ENCODE data around the gene SPRR4.

The SPRR4 gene

DNA sequence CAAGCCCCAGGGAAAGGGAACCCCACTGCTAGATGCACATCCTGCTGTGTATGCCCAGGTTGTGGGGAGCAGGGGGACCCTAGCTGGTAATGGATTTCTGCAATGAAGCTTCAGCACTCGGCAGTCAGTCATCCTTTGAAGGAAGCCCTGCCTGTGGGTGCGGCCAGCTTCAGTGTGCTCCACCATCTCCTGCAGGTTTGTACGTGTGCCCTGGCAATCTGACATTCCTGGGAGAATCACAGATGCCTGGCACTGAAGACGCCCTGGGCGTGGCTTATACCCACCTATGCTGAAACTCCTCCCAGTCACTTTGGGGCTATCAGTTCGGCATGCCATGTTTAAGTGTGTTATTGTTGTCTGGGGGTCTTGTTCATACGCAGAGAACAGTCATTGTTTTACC lies 16.7 kb upstream of the SPRR4 start:
- no peak for DNase-seq (ENCODE audit: low spot score)
- in situ Hi-C loops (cut with MboI; ENCODE audit: low sequenced_read_pairs, unreplicated experiment), result loop anchor here (25.0 kb wide), 1 partner anchor 234 kb away; no protein-coding TSS in a partner anchor
- TF ChIP-seq, protein P1, sequence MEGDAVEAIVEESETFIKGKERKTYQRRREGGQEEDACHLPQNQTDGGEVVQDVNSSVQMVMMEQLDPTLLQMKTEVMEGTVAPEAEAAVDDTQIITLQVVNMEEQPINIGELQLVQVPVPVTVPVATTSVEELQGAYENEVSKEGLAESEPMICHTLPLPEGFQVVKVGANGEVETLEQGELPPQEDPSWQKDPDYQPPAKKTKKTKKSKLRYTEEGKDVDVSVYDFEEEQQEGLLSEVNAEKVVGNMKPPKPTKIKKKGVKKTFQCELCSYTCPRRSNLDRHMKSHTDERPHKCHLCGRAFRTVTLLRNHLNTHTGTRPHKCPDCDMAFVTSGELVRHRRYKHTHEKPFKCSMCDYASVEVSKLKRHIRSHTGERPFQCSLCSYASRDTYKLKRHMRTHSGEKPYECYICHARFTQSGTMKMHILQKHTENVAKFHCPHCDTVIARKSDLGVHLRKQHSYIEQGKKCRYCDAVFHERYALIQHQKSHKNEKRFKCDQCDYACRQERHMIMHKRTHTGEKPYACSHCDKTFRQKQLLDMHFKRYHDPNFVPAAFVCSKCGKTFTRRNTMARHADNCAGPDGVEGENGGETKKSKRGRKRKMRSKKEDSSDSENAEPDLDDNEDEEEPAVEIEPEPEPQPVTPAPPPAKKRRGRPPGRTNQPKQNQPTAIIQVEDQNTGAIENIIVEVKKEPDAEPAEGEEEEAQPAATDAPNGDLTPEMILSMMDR (IDR thresholded peaks at IDR 0.05; ENCODE audit: borderline replicate concordance, control extremely low read depth, extremely low read depth, insufficient read depth, missing control alignments), result no peak

- no peak for DNase-seq (ENCODE audit: low spot score)
- in situ Hi-C loops (cut with MboI; ENCODE audit: low sequenced_read_pairs, unreplicated experiment), result loop anchor here (25.0 kb wide), 1 partner anchor 233 kb away; no protein-coding TSS in a partner anchor
- TF ChIP-seq, protein P1 (IDR thresholded peaks at IDR 0.05; ENCODE audit: borderline replicate concordance, control extremely low read depth, extremely low read depth, insufficient read depth, missing control alignments), result no peak
These were observed 16.0 kb upstream of the SPRR4 start for GRCh38 chr1:152954436-152954835.

- no peak for DNase-seq (ENCODE audit: low spot score)
- in situ Hi-C loops (cut with MboI; ENCODE audit: low sequenced_read_pairs, unreplicated experiment), result loop anchor here (25.0 kb wide), 1 partner anchor 230 kb away; no protein-coding TSS in a partner anchor
- TF ChIP-seq, protein P1 (IDR thresholded peaks at IDR 0.05; ENCODE audit: borderline replicate concordance, control extremely low read depth, extremely low read depth, insufficient read depth, missing control alignments), result no peak
These were observed 12.9 kb upstream of the SPRR4 start for GRCh38 chr1:152957561-152957960.

DNA sequence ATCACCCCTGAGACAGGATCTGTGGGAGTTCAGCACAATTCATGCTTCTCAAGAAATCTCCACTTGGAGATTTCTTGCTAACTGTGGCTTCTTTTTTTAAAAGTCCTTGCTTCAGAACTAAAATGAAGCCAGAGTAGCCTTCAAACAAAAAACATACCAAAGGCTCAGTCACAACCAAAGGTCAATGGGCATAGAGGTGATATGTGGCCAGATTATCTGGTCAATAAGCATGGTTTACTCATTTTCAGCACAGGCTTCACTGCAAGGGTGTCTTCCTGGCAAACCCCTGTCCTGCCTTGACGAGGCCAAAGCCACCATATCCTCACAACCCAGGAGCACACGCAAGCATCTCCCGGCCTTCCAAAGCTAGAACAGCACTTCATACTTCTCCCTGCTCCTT lies 11.2 kb upstream of the SPRR4 start:
- TF ChIP-seq, protein P1 (IDR thresholded peaks at IDR 0.05; ENCODE audit: borderline replicate concordance, control extremely low read depth, extremely low read depth, insufficient read depth, missing control alignments), result no peak
- in situ Hi-C loops (cut with MboI; ENCODE audit: low sequenced_read_pairs, unreplicated experiment), result loop anchor here (25.0 kb wide), 1 partner anchor 228 kb away; no protein-coding TSS in a partner anchor
- no peak for DNase-seq (ENCODE audit: low spot score)

GRCh38 chr1:152959801-152960451 lies 10.5 kb upstream of the SPRR4 start:
- DNase-seq (ENCODE audit: low spot score), result no peak
- in situ Hi-C loops (cut with MboI; ENCODE audit: low sequenced_read_pairs, unreplicated experiment), result loop anchor here (25.0 kb wide), 1 partner anchor 227 kb away; no protein-coding TSS in a partner anchor
- TF ChIP-seq, protein P1 (IDR thresholded peaks at IDR 0.05; ENCODE audit: borderline replicate concordance, control extremely low read depth, extremely low read depth, insufficient read depth, missing control alignments), result no peak

- in situ Hi-C loops (cut with MboI; ENCODE audit: low sequenced_read_pairs, unreplicated experiment), result loop anchor here (25.0 kb wide), 1 partner anchor 227 kb away; no protein-coding TSS in a partner anchor
- DNase-seq (ENCODE audit: low spot score), result peak; percentile 29
- TF ChIP-seq, protein P1 (IDR thresholded peaks at IDR 0.05; ENCODE audit: borderline replicate concordance, control extremely low read depth, extremely low read depth, insufficient read depth, missing control alignments), result no peak
These were observed 9.9 kb upstream of the SPRR4 start for GRCh38 chr1:152960452-152961044.
